SU-DHL-6 (cell line): Measurements from ENCODE around the gene GSC2.

Experiments
- H2AFZ ChIP-seq: fragments of 200-600 bp; sonication (generic); 2 replicates; pipeline ENCODE4 v1.6.1; 2014; ENCODE audit warnings: low read depth, mild to moderate bottlenecking, moderate library complexity, mixed read lengths, antibody characterized with exemption, low read length; ENCODE audit not compliant: severe bottlenecking
- H3F3A ChIP-seq: fragments of 200-600 bp; shearing (Covaris generic); 2 replicates; pipeline ENCODE4 v1.6.0; 2016; ENCODE audit warnings: antibody characterized with exemption, mild to moderate bottlenecking; ENCODE audit not compliant: insufficient read depth
- H3K27ac ChIP-seq: fragments of 200-600 bp; sonication (generic); 2 replicates; pipeline ENCODE4 v1.5.1; 2016; ENCODE audit warnings: low read depth, mild to moderate bottlenecking, low read length, moderate library complexity, mixed read lengths
- H3K27me3 ChIP-seq: fragments of 200-600 bp; sonication (generic), shearing (Covaris generic); 2 replicates; pipeline ENCODE4 v1.6.0; 2014; ENCODE audit warnings: mild to moderate bottlenecking, low read length
- H3K36me3 ChIP-seq: fragments of 200-600 bp; sonication (generic); 2 replicates; pipeline ENCODE4 v1.6.1; 2014; ENCODE audit warnings: mild to moderate bottlenecking, low read length, mixed read lengths
- H3K4me2 ChIP-seq: fragments of 300-600, 200-600 bp; shearing (Covaris generic), sonication (generic); 2 replicates; pipeline ENCODE4 v1.6.0; 2014; ENCODE audit warnings: low read length, low read depth, mild to moderate bottlenecking; ENCODE audit not compliant: poor library complexity, severe bottlenecking
- H3K4me3 ChIP-seq: fragments of 200-600 bp; sonication (generic); 2 replicates; pipeline ENCODE4 v1.5.1; 2014; ENCODE audit warnings: antibody characterized with exemption, low read length, mild to moderate bottlenecking, mixed read lengths; ENCODE audit not compliant: insufficient read depth, poor library complexity, severe bottlenecking
- H3K79me2 ChIP-seq: fragments of 200-600 bp; sonication (generic); 2 replicates; pipeline ENCODE4 v1.6.1; 2014; ENCODE audit warnings: mild to moderate bottlenecking, low read length, moderate library complexity; ENCODE audit not compliant: insufficient read depth
- H3K9ac ChIP-seq: fragments of 200-600 bp; sonication (generic); 2 replicates; pipeline ENCODE4 v1.7.0; 2014; ENCODE audit warnings: mild to moderate bottlenecking, low read length
- H3K9me2 ChIP-seq: fragments of 200-600 bp; sonication (generic); replicated peaks from 2 replicates; pipeline ENCODE4 v1.6.1; 2014; ENCODE audit warnings: low read length; ENCODE audit not compliant: insufficient read depth
- H3K9me3 ChIP-seq: fragments of 200-600 bp; sonication (generic); 2 replicates; pipeline ENCODE4 v1.6.1; 2014; ENCODE audit warnings: low read length, mixed read lengths; ENCODE audit not compliant: insufficient read depth
- H4K20me1 ChIP-seq: fragments of 200-600 bp; sonication (generic); 2 replicates; pipeline ENCODE4 v1.6.1; 2014; ENCODE audit warnings: low read depth, mild to moderate bottlenecking, antibody characterized with exemption, low read length, moderate library complexity, mixed read lengths
- EZH2phosphoT487 ChIP-seq: fragments of 200-600 bp; sonication (generic), shearing (Covaris generic); conservative IDR thresholded peaks from 2 replicates; pipeline ENCODE4 v1.6.1; 2018; ENCODE audit warnings: mild to moderate bottlenecking, antibody characterized with exemption, low read length, moderate library complexity, mixed read lengths
- TF ChIP-seq, protein P1 (sequence below): fragments of 200-600 bp; sonication (generic); IDR thresholded peaks from one replicate; pipeline ENCODE4 v1.5.1; 2017; ENCODE audit warnings: antibody characterized with exemption, mild to moderate bottlenecking, low read length, moderate library complexity; ENCODE audit not compliant: insufficient read depth, poor library complexity, severe bottlenecking

Gene GSC2

GRCh38 chr22:19137384-19138216 lies 12.5 kb downstream of the GSC2 start:
- Histone ChIP-seq H3K9ac (no peak overlapping the region), H3K27ac (no peak overlapping the region), H3K9me2 (no peaks in the 10 kb centered on the region), H4K20me1 (no peaks in the 10 kb centered on the region), H3K27me3 (no peaks in the 10 kb centered on the region), H3K4me3 (no peak overlapping the region), H3K79me2 (no peaks in the 10 kb centered on the region), H3K9me3 (no peaks in the 10 kb centered on the region), H3K36me3 (no peaks in the 10 kb centered on the region), H3K4me2 (no peak overlapping the region), H3F3A (no peaks in the 10 kb centered on the region), H2AFZ (no peak overlapping the region)
- TF ChIP-seq, protein P1, sequence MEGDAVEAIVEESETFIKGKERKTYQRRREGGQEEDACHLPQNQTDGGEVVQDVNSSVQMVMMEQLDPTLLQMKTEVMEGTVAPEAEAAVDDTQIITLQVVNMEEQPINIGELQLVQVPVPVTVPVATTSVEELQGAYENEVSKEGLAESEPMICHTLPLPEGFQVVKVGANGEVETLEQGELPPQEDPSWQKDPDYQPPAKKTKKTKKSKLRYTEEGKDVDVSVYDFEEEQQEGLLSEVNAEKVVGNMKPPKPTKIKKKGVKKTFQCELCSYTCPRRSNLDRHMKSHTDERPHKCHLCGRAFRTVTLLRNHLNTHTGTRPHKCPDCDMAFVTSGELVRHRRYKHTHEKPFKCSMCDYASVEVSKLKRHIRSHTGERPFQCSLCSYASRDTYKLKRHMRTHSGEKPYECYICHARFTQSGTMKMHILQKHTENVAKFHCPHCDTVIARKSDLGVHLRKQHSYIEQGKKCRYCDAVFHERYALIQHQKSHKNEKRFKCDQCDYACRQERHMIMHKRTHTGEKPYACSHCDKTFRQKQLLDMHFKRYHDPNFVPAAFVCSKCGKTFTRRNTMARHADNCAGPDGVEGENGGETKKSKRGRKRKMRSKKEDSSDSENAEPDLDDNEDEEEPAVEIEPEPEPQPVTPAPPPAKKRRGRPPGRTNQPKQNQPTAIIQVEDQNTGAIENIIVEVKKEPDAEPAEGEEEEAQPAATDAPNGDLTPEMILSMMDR = no peak
- TF ChIP-seq EZH2phosphoT487 = no peak

DNA sequence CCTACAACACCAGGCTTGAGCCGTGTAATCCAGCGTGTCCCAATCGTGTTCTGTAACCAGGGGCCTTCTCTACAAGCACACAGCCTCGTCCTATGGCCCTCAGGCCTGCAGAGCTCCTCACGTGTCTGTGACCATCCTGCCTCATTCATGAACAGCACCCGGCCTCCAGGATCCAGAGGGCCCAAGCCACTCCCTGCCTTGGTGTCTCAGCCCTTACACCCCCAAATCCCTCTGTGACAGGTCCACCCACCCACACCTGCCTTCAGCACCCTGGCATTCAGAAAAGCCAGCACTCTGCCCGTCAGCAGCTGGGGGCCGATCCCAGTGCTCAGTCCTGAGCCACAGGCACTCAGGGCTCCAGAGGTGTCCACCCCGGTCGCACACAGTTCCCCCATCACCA lies 13.2 kb downstream of the GSC2 start:
- Histone ChIP-seq H3F3A (no peaks in the 10 kb centered on the region), H3K4me3 (no peak overlapping the region), H3K27me3 (no peaks in the 10 kb centered on the region), H3K36me3 (no peaks in the 10 kb centered on the region), H3K27ac (no peak overlapping the region), H3K4me2 (no peak overlapping the region), H3K9me3 (no peaks in the 10 kb centered on the region), H2AFZ (no peak overlapping the region), H4K20me1 (no peaks in the 10 kb centered on the region), H3K9me2 (no peaks in the 10 kb centered on the region), H3K79me2 (no peaks in the 10 kb centered on the region), H3K9ac (no peak overlapping the region)
- TF ChIP-seq EZH2phosphoT487 = no peak
- TF ChIP-seq, protein P1 = no peak

DNA sequence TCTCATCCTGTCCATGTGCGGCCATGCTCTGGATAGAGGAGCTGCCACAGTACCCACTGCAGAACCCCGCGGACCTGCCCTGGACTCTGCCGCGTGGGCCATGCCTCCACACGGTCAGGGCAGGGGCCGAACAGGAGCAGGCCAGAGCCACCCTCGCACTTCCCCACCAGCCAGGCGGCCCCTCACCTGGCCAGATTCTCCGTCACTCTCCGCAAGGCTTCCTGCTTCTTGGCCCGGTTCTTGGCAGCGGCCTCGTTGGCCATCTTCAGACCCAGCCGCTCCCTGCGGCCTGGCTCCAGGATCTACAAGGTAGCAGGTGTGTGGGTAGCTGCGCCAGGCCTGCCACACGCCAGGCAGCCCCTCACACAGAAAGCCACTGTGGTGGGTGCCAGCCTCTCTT lies 15.2 kb downstream of the GSC2 start:
- Histone ChIP-seq H3K79me2 (no peaks in the 10 kb centered on the region), H3K9ac (no peak overlapping the region), H3K27me3 (no peaks in the 10 kb centered on the region), H4K20me1 (no peaks in the 10 kb centered on the region), H3K9me3 (no peaks in the 10 kb centered on the region), H3F3A (no peaks in the 10 kb centered on the region), H3K9me2 (no peaks in the 10 kb centered on the region), H2AFZ (no peak overlapping the region), H3K4me3 (no peak overlapping the region), H3K27ac (no peak overlapping the region), H3K36me3 (no peaks in the 10 kb centered on the region), H3K4me2 (no peak overlapping the region)
- TF ChIP-seq EZH2phosphoT487 = no peak
- TF ChIP-seq, protein P1 = no peak
